Measurements from ENCODE around the gene TFEB.

Gene TFEB

DNA sequence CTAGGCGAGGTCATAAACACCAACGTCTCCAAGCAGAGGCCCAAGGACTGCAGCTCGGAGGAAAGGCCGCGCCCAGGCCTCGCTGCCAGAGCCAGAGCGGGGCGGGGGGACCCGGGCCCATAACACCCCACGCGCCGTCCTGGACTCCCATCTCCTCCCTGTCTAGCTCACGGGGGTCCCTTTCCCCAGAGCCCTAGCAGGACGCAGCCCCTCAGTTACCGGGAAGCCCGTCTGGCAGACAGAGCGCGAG lies 52.2 kb downstream of the TFEB start:
- TF ChIP-seq, protein P1, sequence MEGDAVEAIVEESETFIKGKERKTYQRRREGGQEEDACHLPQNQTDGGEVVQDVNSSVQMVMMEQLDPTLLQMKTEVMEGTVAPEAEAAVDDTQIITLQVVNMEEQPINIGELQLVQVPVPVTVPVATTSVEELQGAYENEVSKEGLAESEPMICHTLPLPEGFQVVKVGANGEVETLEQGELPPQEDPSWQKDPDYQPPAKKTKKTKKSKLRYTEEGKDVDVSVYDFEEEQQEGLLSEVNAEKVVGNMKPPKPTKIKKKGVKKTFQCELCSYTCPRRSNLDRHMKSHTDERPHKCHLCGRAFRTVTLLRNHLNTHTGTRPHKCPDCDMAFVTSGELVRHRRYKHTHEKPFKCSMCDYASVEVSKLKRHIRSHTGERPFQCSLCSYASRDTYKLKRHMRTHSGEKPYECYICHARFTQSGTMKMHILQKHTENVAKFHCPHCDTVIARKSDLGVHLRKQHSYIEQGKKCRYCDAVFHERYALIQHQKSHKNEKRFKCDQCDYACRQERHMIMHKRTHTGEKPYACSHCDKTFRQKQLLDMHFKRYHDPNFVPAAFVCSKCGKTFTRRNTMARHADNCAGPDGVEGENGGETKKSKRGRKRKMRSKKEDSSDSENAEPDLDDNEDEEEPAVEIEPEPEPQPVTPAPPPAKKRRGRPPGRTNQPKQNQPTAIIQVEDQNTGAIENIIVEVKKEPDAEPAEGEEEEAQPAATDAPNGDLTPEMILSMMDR (IDR thresholded peaks at IDR 0.05): no peak
- no peak for TF ChIP-seq ZFX (IDR thresholded peaks at IDR 0.05; ENCODE audit: borderline replicate concordance)
- no peak overlapping the region for H3K27ac ChIP-seq

DNA sequence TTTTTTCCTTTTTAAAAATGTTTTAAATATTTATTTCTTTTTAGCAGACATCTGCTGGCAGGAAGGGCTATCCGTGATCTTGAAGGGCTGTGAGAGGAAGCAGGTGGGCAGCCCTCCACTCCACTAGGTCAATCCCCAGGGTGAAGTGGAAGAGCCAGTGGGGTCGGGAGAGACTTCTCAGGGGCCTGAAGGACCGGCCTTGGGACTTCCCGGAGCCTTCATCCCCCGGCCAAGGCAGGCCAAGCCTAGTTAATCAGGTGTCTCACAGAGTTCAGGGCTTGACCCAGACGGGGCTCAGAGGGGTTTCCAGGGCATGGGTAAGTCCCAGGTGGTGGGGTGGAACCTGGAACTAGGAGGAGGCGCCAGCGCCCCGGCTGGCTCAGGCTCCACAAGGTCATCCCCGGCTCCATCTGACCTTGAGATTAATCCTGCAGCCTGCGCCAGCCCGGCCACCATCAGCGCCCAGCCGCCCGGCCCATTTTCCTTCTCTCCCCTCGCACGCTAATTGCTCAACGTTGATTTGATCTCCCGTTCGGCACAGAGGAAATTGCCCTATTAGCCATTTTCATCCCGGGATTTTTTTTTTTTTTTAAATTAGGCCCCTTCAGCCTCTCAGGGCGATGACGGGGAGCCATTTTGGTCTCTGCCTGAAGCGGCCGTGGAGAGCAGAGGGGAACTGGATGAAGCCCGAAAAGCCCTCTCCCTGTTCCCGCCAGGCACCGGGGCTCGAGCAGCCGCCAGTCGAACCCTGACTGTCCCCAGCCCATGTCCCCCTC lies 52.7 kb downstream of the TFEB start:
- TF ChIP-seq, protein P1 (IDR thresholded peaks at IDR 0.05): peak; percentile 45
- no peak for TF ChIP-seq ZFX (IDR thresholded peaks at IDR 0.05; ENCODE audit: borderline replicate concordance)
- H3K27ac ChIP-seq: no peak overlapping the region

DNA sequence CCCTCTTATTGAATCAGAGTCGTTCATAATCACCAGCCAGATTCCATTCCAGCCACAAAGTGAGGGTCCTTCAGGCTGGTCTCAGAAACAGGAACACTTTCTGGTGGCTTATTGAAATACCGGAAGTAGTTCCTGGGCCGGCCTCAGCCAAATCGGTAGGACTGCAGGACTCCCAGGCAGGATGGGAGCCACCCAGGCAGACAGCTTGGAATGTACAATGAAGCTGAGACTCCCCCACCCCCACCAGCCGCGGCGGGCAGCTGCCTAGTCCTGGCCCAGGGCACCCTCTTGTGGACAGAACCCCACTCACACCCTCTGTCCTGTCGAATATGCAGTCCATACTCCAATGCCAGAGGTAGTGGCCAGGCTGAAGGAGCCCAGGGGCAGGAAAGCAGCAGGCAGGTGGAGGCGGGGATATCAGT lies 53.3 kb downstream of the TFEB start:
- no peak overlapping the region for H3K27ac ChIP-seq

DNA sequence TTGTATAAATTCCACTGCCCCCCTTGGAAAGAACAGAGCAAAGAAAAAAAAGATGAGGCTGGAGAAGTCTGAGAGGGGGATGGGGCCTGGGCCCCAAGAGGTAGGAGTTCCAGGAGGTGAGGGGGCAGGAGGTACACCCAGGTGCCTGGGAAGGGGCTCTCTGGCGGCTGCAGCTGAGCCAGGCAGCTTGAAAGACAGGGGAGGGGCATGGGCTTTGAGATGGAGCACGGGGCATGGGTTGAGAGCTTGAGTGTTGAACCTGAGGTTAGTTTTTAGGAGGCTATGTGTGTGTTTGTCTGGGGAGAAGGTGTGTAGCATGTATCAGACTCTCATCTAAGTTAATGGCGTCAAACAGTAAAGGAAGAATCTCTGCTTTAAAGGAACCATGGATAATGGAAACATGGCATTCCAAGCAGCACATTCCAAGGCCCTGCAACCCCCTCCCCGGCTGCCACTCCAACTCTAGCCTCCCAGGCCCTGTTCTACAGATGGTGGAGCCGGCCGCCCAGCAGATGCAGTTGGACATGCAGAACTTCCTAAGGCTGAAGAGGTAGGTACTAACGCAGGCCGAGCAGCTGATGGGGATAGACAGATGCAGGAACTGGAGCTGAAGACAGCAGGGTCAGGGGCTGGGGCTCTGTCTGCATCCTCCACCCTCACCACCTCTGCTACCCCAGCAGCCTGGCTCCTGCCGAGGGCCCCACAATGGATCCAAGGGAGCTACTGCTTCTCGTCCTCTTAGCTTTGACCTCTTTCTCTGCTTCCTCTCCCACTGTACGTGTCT lies 55.0 kb downstream of the TFEB start:
- TF ChIP-seq ZFX (IDR thresholded peaks at IDR 0.05; ENCODE audit: borderline replicate concordance): no peak
- TF ChIP-seq, protein P1 (IDR thresholded peaks at IDR 0.05): no peak

More for the DNA sequence above, 53.3 kb downstream of the TFEB start:
- TF ChIP-seq ZFX (IDR thresholded peaks at IDR 0.05; ENCODE audit: borderline replicate concordance): no peak
- TF ChIP-seq, protein P1 (IDR thresholded peaks at IDR 0.05): peak; percentile 91

DNA sequence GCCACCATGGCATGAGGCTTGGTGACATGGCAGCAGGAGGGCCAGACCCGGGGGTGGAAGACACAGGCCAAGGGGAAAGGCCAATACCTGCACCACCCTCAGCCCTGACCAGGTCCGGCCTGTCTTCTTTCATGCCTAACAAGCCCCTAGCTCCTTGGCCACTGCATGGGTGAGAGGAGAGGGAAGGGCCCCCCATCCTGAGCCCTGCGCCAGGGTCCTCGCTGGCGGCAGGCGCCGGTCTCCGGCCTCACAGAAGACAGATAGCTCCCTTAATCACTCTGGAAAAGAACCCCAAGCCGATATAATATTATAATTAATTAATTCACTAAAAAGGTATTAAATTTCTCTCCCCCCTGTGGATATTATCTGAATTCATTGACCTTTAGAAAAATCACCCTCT lies 55.7 kb downstream of the TFEB start:
- no peak overlapping the region for H3K27ac ChIP-seq
- TF ChIP-seq ZFX (IDR thresholded peaks at IDR 0.05; ENCODE audit: borderline replicate concordance): no peak
- TF ChIP-seq, protein P1 (IDR thresholded peaks at IDR 0.05): no peak

More for the DNA sequence above, 55.0 kb downstream of the TFEB start:
- H3K27ac ChIP-seq: no peak overlapping the region

DNA sequence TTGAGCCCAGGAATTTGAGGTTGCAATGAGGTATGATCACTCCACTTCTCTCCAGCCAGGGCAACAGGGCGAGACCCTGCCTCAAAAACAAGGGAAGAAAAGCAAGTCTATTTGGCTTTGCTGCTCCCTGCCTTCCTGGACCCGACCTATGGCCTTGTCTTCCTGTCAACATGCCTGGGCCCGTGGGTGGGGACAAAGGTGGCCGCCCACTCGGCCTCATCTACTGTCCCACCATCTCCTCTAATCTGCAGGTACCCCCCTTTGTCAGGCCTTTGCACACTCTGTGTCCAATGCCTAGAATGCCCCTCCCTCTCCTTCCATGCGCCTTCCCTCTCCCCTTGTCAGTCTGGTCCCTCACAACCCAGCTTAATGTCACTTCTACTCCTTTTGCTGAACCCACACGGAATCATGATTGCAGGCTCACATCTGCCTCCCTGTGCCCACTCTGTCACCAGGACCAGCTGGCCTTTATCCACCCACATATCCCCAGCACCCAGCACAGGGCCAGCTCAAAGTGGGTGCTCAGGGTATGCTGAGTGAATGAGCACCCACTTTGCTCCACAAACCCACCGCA lies 56.8 kb downstream of the TFEB start:
- TF ChIP-seq, protein P1 (IDR thresholded peaks at IDR 0.05): no peak
- no peak for TF ChIP-seq ZFX (IDR thresholded peaks at IDR 0.05; ENCODE audit: borderline replicate concordance)
- H3K27ac ChIP-seq: no peak overlapping the region

Measured in 22Rv1 (cell line).